HepG2 (cell line): Measurements from ENCODE around the gene PIM3. TPM values are rescaled to one million over a fixed set of nuclear protein-coding genes. Genes with fewer than 3 reads are reported as not detected.
A peak's percentile ranks its signal among the peaks of the same experiment; 100 is the strongest.

Experiments used
- ATAC-seq: fragments of 200-7000 bp; cut with Tn5 transposase; 3 replicates; pipeline ENCODE4 v1.9.1; 2020; ENCODE audit warnings: mild to moderate bottlenecking, moderate library complexity
- BruUV-seq: library from RNA; stranded (reverse); fragments of 400-500 nt; replicated peaks from 2 replicates; lab custom pipeline; 2021; lab: Mats Ljungman, UMichigan
- CTCF ChIA-PET: fragments of 300-600 bp; formaldehyde crosslinking; extraction: SDS; loops from one replicate; lab custom pipeline; 2021; ENCODE audit warnings: low total read pairs, inconsistent platforms, low intra/inter-chr PET ratio; lab: Yijun Ruan, JAX
- POLR2A ChIA-PET: fragments of 350-600 bp; sonication (Branson Sonifier 250); formaldehyde crosslinking; loops from one replicate; lab custom pipeline; 2020; ENCODE audit warnings: antibody characterized with exemption, inconsistent platforms; lab: Yijun Ruan, JAX
- DNase-seq: peaks from one replicate; pipeline ENCODE4 v3.0.0-alpha.2; 2015; ENCODE audit warnings: low spot score
- FAIRE-seq: peaks from 3 replicates; lab custom pipeline; 2011; peaks lifted over from hg19 to GRCh38; lab: Jason Lieb, UNC
- H2AFZ ChIP-seq: one replicate; pipeline ENCODE4 v1.6.1; 2011; ENCODE audit warnings: low read length, inconsistent platforms
- H3K27ac ChIP-seq: fragments of 300-600 bp; 3 replicates; pipeline ENCODE4 v1.8.0; 2011; ENCODE audit warnings: mixed run types, mild to moderate bottlenecking, mixed read lengths, low read length, inconsistent platforms; ENCODE audit not compliant: insufficient read depth; ENCODE audit errors: extremely low read length
- H3K27me3 ChIP-seq, 2 experiments: fragments of 200-600 bp in 1 of 2; 2 replicates in 1 of 2; 3 replicates in 1 of 2; pipeline versions ENCODE4 v1.6.0 to v1.8.0; 2011; ENCODE audit warnings: low read length in 2 of 2, mild to moderate bottlenecking in 2 of 2, moderate library complexity in 2 of 2, inconsistent platforms in 1 of 2; ENCODE audit not compliant: insufficient read depth in 2 of 2, control insufficient read depth in 1 of 2
- H3K36me3 ChIP-seq, 2 experiments: fragments of 200-600 bp in 1 of 2; replicated peaks in 1 of 2; 2 replicates in 1 of 2; 3 replicates in 1 of 2; pipeline versions ENCODE4 v1.5.1 to v1.8.0; 2011; ENCODE audit warnings: low read length in 2 of 2, inconsistent platforms in 1 of 2; ENCODE audit not compliant: insufficient read depth in 2 of 2, control insufficient read depth in 1 of 2
- H3K4me1 ChIP-seq: 2 replicates; pipeline ENCODE4 v1.5.1; 2012; ENCODE audit warnings: low read length, inconsistent platforms; ENCODE audit not compliant: insufficient read depth
- H3K4me2 ChIP-seq: 2 replicates; pipeline ENCODE4 v1.6.0; 2011; ENCODE audit warnings: low read depth, low read length, inconsistent platforms
- H3K4me3 ChIP-seq, 3 experiments: fragments of 200-600 bp in 1 of 3; sonication (generic), shearing (Covaris generic) in 1 of 3; replicated peaks in 1 of 3; 2 replicates each; pipeline ENCODE4 v1.5.1; 2011 to 2016; ENCODE audit warnings: low read length in 3 of 3, inconsistent platforms in 2 of 3, low read depth in 2 of 3, mild to moderate bottlenecking in 2 of 3, control low read depth in 1 of 3, mixed read lengths in 1 of 3; ENCODE audit not compliant: insufficient read depth in 1 of 3
- H3K79me2 ChIP-seq: one replicate; pipeline ENCODE4 v1.6.1; 2011; ENCODE audit warnings: low read length, inconsistent platforms; ENCODE audit not compliant: insufficient read depth
- H3K9ac ChIP-seq: 2 replicates; pipeline ENCODE4 v1.6.0; 2011; ENCODE audit warnings: mild to moderate bottlenecking, low read depth, low read length, inconsistent platforms; ENCODE audit not compliant: insufficient read depth
- H3K9me3 ChIP-seq: 2 replicates; pipeline ENCODE4 v1.5.1; 2012; ENCODE audit warnings: mild to moderate bottlenecking, low read length
- H4K20me1 ChIP-seq: 2 replicates; pipeline ENCODE4 v1.6.0; 2011; ENCODE audit warnings: inconsistent platforms, mild to moderate bottlenecking, low read length, moderate library complexity; ENCODE audit not compliant: insufficient read depth
- ERF ChIP-seq: IDR thresholded peaks from 2 replicates; pipeline ENCODE4 v1.6.1; 2018; ENCODE audit warnings: missing biosample characterization, missing genetic modification reagents
- HDAC1 ChIP-seq: sonication (generic); formaldehyde crosslinking; IDR thresholded peaks from 2 replicates; pipeline ENCODE4 v1.5.1; 2020; ENCODE audit warnings: mild to moderate bottlenecking, missing genetic modification reagents
- MAZ ChIP-seq, 2 experiments: sonication (generic) in 1 of 2; formaldehyde crosslinking in 1 of 2; IDR thresholded peaks; 2 replicates each; pipeline versions ENCODE4 v1.5.0 to v1.6.1; 2012 to 2020; ENCODE audit warnings: low read depth in 2 of 2, mild to moderate bottlenecking in 2 of 2, borderline replicate concordance in 1 of 2, improper control_type of control experiment in 1 of 2, low read length in 1 of 2, missing genetic modification reagents in 1 of 2, moderate library complexity in 1 of 2
- NFKB2 ChIP-seq: sonication (generic); formaldehyde crosslinking; IDR thresholded peaks from 2 replicates; pipeline ENCODE4 v1.4.0; 2020; ENCODE audit warnings: missing genetic modification reagents, borderline replicate concordance
- PHF21A ChIP-seq: sonication (generic); formaldehyde crosslinking; IDR thresholded peaks from 2 replicates; pipeline ENCODE4 v1.5.0; 2020; ENCODE audit warnings: mild to moderate bottlenecking, missing genetic modification reagents
- RBAK ChIP-seq: sonication (generic); formaldehyde crosslinking; IDR thresholded peaks from 2 replicates; pipeline ENCODE4 v1.5.1; 2020; ENCODE audit warnings: mild to moderate bottlenecking, missing genetic modification reagents
- SMYD3 ChIP-seq: sonication (generic); formaldehyde crosslinking; IDR thresholded peaks from 2 replicates; pipeline ENCODE4 v1.8.1; 2023; ENCODE audit warnings: mild to moderate bottlenecking, missing genetic modification reagents
- ZFP82 ChIP-seq: sonication (generic); formaldehyde crosslinking; IDR thresholded peaks from 2 replicates; pipeline ENCODE4 v1.5.1; 2020; ENCODE audit warnings: mild to moderate bottlenecking, missing genetic modification reagents, borderline replicate concordance
- ZNF260 ChIP-seq: sonication (generic); formaldehyde crosslinking; IDR thresholded peaks from 2 replicates; pipeline ENCODE4 v1.4.0; 2020; ENCODE audit warnings: missing genetic modification reagents, low read depth, mild to moderate bottlenecking, borderline replicate concordance
- ZNF724P ChIP-seq: sonication (generic); formaldehyde crosslinking; IDR thresholded peaks from 2 replicates; pipeline ENCODE4 v1.8.0; 2022; ENCODE audit warnings: missing genetic modification reagents, borderline replicate concordance
- ZNF878 ChIP-seq: sonication (generic); formaldehyde crosslinking; IDR thresholded peaks from 2 replicates; pipeline ENCODE4 v1.8.1; 2023; ENCODE audit warnings: mild to moderate bottlenecking, missing genetic modification reagents, moderate library complexity
- WGBS: methylation state at CpG from one replicate; pipeline ENCODE4 v1.1.6; 2017; ENCODE audit warnings: low lambda C conversion rate; 5-methylcytosine and 5-hydroxymethylcytosine counted together
- in situ Hi-C: cut with HindIII; loops from 2 replicates; pipeline ENCODE4 v1.10.0; 2017; ENCODE audit warnings: low pct_unique_long_range_greater_than_20kb; ENCODE audit not compliant: extremely low pct_ligation_motif_present
- intact Hi-C: fragments of 100-400 bp; cut with micrococcal nuclease; formaldehyde crosslinking; loops from one replicate; pipeline ENCODE4 v1.10.0; 2022; ENCODE audit not compliant: unreplicated experiment
- polyA plus RNA-seq, 8 experiments: library from polyadenylated mRNA; depleted of rRNA in 3 of 8; stranded (reverse) in 7 of 8; unstranded in 1 of 8; fragments of >200 nt; fragmentation: Illumina TruSeq in 4 of 8; extraction: Trizol in 4 of 8; gene quantifications; 2 replicates each; pipeline versions ENCODE4 v1.2.1 to v1.2.3, GENCODE V29; 2011 to 2016; ENCODE audit warnings: low read depth in 4 of 8, missing spikeins in 1 of 8, mixed read lengths in 1 of 8; ENCODE audit not compliant: insufficient read depth in 1 of 8
- total RNA-seq, 5 experiments: library from RNA; depleted of rRNA; stranded (reverse); fragments of >200 nt; fragmentation: Illumina TruSeq; extraction: Trizol; gene quantifications; 2 replicates each; pipeline ENCODE4 v1.2.3, GENCODE V29; 2016; ENCODE audit warnings: low read depth in 1 of 5
- TF ChIP-seq, protein P1 (sequence below): sonication (generic); formaldehyde crosslinking; conservative IDR thresholded peaks from 2 replicates; pipeline ENCODE4 v1.4.0; 2020; ENCODE audit warnings: missing genetic modification reagents
- TF ChIP-seq, protein P2 (sequence below): sonication (generic); formaldehyde crosslinking; IDR thresholded peaks from 2 replicates; pipeline ENCODE4 v1.8.0; 2022; ENCODE audit warnings: missing genetic modification reagents, low read depth, mild to moderate bottlenecking, borderline replicate concordance
- TF ChIP-seq, protein P3 (sequence below): sonication (generic); formaldehyde crosslinking; IDR thresholded peaks from 2 replicates; pipeline ENCODE4 v1.4.0; 2020; ENCODE audit warnings: missing genetic modification reagents

Gene PIM3
- total and polyA plus RNA-seq, 2 of the 13 experiments (the other 11 are each of a cell fraction or from before 2014, with no cell fraction given) = 21.6 to 31.2 TPM

DNA sequence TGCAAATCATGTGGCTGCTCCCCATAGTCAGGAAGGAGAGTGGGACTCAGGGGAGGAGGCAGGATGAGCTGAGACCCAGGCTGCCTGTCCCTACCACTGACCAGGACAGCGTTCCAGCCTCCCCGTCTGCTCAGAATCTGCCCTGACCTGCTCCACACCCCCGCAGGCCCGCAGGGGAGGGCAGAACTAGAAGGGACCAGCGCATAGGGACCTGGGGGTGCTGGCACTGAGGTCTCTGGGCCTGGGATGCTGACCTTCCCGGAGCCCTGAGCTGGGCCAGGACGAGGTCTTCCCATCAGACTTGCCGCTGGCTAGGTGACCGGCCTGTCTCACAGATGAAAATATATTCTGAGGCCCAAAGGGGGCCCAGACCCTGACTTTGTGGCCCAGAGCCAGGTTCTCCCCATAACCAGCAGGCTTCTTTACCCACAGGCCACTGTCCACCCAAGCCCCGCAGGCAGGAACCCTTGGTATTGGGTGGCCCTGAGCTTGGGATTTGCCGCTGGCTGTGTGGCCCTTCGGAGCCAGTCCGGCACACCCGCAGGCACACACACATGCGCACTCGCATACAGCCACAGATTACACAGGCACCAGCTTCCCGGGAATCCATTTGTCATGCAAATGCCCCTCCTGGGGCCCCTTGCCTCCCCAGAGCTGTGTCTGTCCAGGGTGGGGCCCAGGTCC, 13.8 kb upstream of the PIM3 start:
- in situ Hi-C loops = no loop called here
- TF ChIP-seq HDAC1 (peak; percentile 82), ZNF260 (CRISPR knock-in tag) (no peak), ZFP82 (CRISPR knock-in tag) (peak; percentile 58; the same call in 1 of the 2 replicates), ZNF724P (CRISPR knock-in tag) (no peak), SMYD3 (CRISPR knock-in tag) (no peak), PHF21A (CRISPR knock-in tag) (peak; percentile 65; the same call in 1 of the 2 replicates), RBAK (CRISPR knock-in tag) (no peak), ZNF878 (CRISPR knock-in tag) (no peak), MAZ (IDR thresholded peaks at IDR 0.05; ENCODE audit: borderline replicate concordance, low read depth, low read length) (0 out of 2 replicates have a peak, but pooled peaks have one; percentile 31), MAZ (CRISPR knock-in tag; IDR thresholded peaks at IDR 0.05; ENCODE audit: low read depth) (no peak), ERF (CRISPR knock-in tag) (no peak), NFKB2 (CRISPR knock-in tag) (0 out of 2 replicates have a peak, but pooled peaks have one; percentile 57)
- TF ChIP-seq, protein P1, sequence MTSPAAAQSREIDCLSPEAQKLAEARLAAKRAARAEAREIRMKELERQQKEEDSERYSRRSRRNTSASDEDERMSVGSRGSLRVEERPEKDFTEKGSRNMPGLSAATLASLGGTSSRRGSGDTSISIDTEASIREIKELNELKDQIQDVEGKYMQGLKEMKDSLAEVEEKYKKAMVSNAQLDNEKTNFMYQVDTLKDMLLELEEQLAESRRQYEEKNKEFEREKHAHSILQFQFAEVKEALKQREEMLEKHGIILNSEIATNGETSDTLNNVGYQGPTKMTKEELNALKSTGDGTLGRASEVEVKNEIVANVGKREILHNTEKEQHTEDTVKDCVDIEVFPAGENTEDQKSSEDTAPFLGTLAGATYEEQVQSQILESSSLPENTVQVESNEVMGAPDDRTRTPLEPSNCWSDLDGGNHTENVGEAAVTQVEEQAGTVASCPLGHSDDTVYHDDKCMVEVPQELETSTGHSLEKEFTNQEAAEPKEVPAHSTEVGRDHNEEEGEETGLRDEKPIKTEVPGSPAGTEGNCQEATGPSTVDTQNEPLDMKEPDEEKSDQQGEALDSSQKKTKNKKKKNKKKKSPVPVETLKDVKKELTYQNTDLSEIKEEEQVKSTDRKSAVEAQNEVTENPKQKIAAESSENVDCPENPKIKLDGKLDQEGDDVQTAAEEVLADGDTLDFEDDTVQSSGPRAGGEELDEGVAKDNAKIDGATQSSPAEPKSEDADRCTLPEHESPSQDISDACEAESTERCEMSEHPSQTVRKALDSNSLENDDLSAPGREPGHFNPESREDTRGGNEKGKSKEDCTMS = no peak
- TF ChIP-seq, protein P2, sequence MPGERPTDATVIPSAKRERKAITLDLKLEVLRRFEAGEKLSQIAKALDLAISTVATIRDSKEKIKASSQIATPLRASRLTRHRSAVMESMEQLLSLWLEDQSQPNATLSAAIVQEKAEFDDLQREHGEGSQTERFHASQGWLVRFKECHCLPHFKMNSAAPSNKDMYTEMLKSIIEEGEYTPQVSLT (CRISPR knock-in tag) = no peak
- TF ChIP-seq, protein P3, sequence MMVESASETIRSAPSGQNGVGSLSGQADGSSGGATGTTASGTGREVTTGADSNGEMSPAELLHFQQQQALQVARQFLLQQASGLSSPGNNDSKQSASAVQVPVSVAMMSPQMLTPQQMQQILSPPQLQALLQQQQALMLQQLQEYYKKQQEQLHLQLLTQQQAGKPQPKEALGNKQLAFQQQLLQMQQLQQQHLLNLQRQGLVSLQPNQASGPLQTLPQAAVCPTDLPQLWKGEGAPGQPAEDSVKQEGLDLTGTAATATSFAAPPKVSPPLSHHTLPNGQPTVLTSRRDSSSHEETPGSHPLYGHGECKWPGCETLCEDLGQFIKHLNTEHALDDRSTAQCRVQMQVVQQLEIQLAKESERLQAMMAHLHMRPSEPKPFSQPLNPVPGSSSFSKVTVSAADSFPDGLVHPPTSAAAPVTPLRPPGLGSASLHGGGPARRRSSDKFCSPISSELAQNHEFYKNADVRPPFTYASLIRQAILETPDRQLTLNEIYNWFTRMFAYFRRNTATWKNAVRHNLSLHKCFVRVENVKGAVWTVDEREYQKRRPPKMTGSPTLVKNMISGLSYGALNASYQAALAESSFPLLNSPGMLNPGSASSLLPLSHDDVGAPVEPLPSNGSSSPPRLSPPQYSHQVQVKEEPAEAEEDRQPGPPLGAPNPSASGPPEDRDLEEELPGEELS (CRISPR knock-in tag) = peak; percentile 35; the same call in 1 of the 2 replicates

More for the DNA sequence above, 13.8 kb upstream of the PIM3 start:
- Histone ChIP-seq H3K9me3 (no peaks in the 10 kb centered on the region), H3K27ac (peak overlapping the region; percentile 45), H3K9ac (peak overlapping the region; percentile 81), H3K79me2 (peaks cover 3% of the 10 kb centered on the region), H3K4me3 (peak overlapping the region; percentile 40 to 74 (median 60); a peak in 5 of 6 replicates), H3K4me1 (peaks cover 93% of the 10 kb centered on the region), H2AFZ (no peak overlapping the region), H3K27me3 (no peaks in the 10 kb centered on the region), H4K20me1 (no peaks in the 10 kb centered on the region), H3K36me3 (no peaks in the 10 kb centered on the region), H3K4me2 (peak overlapping the region; percentile 92)
- no TSS peak for BruUV-seq
- peak; percentile 75 for DNase-seq
- POLR2A ChIA-PET = interaction anchor here (1.0 to 18.6 kb wide), 5 partner anchors 8 to 121 kb away, joined by 3 to 722 read pairs (median 5); partner anchors contain the start of gene PIM3
- intact Hi-C loops = no loop called here
- FAIRE-seq = no peak
- CTCF ChIA-PET = no interaction called here
- ATAC-seq = peak; percentile 3; the same call in 2 of the 3 replicates
- WGBS = 7% methylated on average over 7 of the region's 17 CpGs
